HG03378 (cell line): ENCODE measurements around the gene MGAT5.

Experiments used
- ATAC-seq: cut with Tn5 transposase; IDR thresholded peaks from one replicate; pipeline ENCODE4 v1.9.1; 2021; ENCODE audit warnings: mild to moderate bottlenecking, moderate library complexity; ENCODE audit not compliant: unreplicated experiment

Gene MGAT5

DNA sequence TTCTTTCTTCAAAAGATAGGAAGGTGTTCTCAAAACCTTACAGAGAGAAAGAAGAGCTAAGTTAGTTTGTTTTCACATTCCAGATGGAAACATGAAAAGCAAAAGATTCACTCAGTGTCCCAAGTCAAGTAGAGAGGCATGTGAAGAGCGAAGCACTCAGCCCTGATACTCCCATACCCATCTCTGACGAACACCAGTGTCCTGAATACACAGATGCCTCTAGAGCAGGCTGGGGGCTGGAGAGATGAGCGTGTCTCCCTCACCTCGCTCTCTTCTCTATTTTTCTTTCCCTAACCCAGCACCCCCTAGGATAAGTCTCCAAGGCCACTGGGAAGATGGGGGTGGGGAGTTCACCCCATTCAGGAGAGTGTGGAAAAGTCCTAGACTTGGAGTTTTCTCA lies 237.2 kb downstream of the MGAT5 start:
- ATAC-seq, result no peak

DNA sequence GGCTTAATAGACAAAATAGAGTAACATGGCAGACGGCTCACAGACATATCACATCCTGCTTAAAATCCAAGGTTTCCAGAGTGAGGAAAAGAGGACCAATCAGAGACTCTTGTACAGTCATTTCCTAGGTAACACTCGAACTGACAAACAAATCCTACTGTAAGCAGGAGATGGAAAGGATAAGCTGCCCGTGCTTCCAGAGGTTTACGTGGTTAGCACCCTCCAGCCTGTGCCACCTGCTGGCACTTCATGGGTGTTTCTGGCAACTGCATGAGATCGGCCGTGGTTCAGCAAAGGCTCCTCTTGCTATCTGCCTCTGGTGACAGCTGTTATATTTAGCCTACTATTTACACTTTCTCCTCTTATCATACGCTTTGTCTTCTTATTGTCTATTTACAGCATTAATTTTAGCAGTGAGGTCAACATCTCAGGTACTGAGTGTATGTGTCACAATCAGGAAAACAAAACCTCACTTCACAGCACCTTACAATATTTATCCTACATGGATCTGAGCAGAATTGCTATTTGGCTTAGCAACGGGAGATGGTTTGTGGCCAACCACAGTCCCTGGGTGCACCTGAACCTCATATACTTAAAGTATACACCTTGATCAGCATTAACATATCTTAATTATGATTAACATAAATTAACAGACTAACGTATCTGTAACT lies 238.0 kb downstream of the MGAT5 start:
- no peak for ATAC-seq

DNA sequence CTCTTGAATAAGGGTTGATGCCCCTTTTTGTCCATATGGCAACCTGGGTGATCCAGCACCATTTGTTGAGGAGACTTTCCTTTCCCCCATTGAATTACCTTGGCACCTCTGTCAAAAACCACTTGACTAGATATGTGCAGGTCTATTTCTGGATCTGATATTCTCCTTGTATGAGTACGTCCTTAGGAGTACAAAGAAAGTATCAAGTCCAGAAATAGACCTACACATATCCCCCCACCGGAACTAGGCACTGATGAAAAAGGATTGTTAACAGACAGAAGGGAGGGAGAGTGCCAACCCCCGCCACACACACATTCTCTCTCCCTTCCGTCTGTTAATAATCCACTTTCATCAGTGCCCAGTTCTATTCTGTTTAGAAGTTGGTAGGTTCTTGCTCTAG lies 239.9 kb downstream of the MGAT5 start:
- no peak for ATAC-seq

DNA sequence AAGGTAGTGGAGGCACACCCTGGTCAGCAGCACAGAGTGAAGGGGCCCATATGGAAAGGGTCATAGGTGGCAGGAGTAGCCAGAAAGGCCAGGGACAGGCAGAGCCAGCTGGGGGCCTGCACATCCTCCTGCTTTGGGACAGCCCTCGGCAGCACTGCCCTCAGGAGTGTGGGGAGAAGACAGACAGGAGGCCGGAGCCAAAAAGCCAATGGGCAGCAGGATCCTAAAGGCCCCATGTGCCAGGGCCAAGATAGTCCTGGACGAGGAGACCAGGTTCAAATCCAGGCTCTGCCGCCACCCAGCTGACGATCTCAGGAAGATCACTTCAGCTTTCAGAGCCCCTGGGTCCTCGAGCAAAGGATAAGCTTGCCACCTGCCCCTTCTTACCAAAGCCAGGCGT lies 244.8 kb downstream of the MGAT5 start:
- no peak for ATAC-seq

DNA sequence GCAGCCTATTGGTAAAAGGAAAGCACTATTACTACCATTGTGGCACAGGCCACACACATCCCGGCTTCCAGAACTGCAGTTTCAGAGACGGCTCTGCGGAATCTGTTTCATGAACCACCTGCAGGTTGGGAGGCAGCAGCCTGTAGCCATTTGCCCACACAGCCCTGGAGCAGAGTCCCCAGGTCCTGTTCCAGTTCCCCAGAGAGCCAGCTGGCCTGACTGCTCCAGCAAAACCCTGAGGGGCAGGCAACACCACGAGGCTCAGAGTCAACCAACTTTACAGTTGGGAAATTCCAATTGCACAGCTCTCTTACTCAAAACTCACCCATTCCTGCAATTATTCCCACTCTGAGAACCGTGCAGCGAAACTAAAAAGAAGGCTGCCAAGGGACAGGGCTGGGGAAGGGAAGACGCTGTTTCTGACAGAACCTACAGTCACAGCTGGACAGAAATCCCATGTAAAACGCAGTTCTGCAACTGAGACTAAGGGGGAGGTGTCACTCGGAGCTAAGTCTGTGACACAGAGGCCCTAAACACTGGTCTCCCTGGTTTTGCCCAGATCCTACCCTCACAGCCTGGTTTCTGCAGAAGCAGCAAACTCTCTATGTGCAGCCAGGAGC lies 245.5 kb downstream of the MGAT5 start:
- no peak for ATAC-seq

DNA sequence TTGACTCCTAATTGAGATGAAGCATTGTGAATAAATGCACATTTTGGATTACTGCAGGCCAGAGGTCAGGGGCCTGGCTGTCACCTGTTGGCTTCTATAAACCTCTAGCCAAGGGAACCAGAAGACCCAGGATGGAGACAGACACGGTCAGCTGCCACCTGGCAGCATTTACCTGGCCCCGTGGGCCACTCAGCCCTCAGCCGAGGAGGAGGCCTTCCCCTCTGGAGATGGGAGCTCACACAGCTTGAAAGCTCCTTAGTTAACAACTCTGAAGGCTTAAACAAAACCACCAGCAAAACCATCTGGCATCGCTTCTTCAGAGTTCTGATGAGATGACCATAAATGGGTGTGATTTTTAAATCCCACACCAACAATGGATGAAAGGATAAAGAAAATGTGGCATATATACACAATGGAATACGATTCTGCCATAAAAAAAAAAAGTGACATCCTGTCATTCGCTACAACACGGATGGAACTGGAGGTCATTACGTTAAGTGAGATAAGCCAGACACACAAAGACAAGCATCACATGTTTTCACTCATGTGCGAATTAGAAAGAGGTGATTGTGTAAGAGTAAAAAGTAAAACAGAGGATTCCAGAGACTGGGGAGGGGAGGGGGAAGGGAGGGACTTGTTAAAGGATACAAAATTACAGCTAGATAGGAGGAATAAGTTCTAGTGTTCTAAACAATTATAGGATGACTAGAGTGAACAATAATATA lies 246.5 kb downstream of the MGAT5 start:
- no peak for ATAC-seq

DNA sequence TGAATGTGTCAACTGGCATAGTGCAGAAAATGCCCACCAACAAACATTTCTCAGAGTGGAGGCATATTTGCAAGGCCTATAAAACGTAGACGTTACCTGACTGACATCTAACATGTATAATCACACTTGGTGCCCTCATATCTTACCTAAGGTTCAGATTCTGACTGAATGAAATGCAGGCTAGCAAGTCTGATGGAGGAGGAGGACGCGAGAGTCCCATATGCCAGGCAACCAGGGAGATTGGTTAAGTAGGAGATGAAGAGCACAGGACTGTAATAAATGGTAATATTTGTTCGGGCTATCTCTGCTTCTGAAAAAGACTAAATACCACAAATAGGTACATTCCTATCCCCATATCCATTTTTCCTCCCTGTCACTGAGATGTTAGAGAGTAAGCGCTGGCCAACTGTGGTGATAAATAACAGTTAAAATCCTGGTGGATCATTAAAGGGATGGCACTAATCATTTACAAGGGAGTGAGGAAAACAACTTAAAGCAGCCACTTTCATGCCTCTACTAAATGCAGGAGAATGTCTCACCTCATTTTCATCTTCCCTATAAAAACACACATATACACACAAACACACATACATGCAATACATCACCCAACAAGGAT lies 247.7 kb downstream of the MGAT5 start:
- no peak for ATAC-seq

DNA sequence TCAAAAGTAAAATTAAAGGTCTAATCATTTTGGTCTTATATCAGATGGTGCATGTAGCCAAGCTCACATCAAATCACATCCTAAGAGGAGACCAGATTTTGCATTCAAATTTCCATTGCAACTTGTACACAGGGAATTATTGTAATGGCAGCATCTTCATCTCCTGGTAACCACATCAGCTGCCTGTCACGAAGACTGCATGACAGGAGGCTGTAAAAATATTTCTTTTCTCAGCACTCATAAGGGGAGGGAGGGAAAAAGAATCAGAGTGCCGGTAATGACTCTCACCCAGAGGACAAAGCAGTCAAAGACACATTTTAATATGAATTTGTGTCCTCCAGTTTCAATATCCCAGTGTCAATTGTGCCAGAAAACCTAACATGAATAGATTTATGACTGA lies 248.2 kb downstream of the MGAT5 start:
- ATAC-seq, result no peak
